Frontal cortex (tissue), 4 donors: ENCODE measurements around the gene ARHGAP24. TPM values are rescaled to one million over a fixed set of nuclear protein-coding genes. Genes with fewer than 3 reads are reported as not detected.
A peak's percentile ranks its signal among the peaks of the same experiment; 100 is the strongest.
"Not testable (repeated sequence)": the region's sequence is repeated elsewhere in the genome, so short reads cannot be mapped to it uniquely, and the experiment has no call there.

ENCODE experiments used
- DNase-seq, 2 donors: peaks; one replicate each; pipeline ENCODE4 v3.0.0; 2012; ENCODE audit warnings: low spot score in 2 of 2
- FAIRE-seq: peaks from 2 replicates; lab custom pipeline; 2012; peaks lifted over from hg19 to GRCh38; lab: Jason Lieb, UNC
- total RNA-seq: library from RNA; depleted of rRNA; stranded (reverse); fragments of >200 nt; gene quantifications from one replicate; pipeline ENCODE4 v1.2.3, GENCODE V29; 2014
- donor health status: control.
- donor health status: control.
- donor health status: control.

ARHGAP24 gene
- total RNA-seq, 1 donor from 2014 or later = 1.6 TPM

DNA sequence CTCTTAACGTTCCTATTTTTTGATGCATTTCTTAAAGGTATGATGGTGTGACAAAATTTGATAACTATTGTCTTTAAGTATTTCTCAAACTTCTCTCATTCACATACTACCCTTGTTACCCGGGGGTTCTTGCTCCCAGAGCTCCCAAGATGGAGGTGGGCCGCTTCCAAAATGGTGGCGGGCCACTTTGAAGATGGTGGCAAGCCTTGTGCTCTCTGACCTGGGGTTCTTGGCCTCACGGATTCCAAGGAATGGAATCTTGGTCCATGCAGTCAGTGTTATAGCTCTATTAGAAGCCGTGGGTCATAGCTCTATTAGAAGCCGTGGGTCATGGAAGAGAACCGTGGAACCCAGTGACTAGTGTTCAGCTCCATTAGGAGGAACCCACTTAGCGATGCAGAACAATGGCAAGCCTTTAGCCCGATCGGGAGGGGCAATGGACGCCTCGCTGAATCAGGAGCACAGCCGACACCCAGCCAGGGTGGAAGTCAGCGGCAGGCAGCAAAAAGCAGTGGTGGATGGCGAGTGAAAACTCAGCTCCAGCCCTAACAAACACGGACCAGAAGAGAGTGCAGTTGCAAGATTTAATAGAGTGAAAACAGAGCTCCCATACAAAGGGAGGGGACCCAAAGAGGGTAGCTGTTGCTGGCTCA lies 481.5 kb downstream of the ARHGAP24 start:
- FAIRE-seq (no peak), DNase-seq (no peak)

- no peak for DNase-seq
- FAIRE-seq = no peak
Measured at GRCh38 chr4:85961887-85962286, 486.9 kb downstream of the ARHGAP24 start.

DNA sequence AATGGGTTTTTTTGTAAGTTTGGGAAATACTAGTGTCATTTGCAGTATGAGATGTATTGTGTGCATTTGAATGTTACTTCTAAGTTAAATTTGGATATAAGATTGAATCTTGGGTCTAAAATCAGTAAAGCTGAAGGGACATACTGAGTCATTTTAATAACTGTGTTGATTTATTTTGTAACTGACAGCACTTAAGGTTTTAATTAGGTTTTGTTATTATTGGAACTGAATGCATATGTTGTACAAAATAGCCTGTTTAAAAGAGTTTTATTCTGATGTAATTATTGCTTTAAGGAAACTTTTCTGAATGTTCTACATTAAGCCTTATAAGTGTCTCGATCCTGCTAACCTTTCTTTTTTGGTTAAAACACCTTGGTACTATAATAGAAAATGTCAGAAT lies 488.3 kb downstream of the ARHGAP24 start:
- DNase-seq = no peak
- FAIRE-seq = no peak

- DNase-seq = no peak
- FAIRE-seq = no peak
Measured at GRCh38 chr4:85964298-85964697, 489.3 kb downstream of the ARHGAP24 start.

DNA sequence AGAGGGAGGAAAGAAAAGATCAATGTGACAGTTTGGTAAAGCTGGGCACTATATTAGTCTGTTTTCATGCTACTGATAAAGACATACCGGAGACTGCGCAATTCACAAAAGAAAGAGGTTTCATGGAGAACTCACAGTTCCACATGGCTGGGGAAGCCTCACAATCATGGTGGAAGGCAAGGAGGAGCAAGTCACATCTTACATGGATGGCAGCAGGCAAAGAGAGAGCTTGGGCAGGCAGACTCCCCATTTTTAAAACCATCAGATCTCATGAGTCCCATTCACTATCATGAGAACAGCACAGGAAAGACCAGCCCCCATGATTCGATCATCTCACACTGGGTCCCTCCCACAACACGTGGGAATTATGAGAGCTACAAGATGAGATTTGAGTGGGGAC lies 490.1 kb downstream of the ARHGAP24 start:
- not testable (repeated sequence) for DNase-seq

GRCh38 chr4:85965529-85965928 lies 490.6 kb downstream of the ARHGAP24 start:
- FAIRE-seq = no peak
- no peak for DNase-seq

More for the DNA sequence above, 490.1 kb downstream of the ARHGAP24 start:
- not testable (repeated sequence) for FAIRE-seq

- FAIRE-seq (no peak), DNase-seq (no peak)
Measured at GRCh38 chr4:85966373-85966772, 491.4 kb downstream of the ARHGAP24 start.

- no peak for FAIRE-seq
- no peak for DNase-seq
Measured at GRCh38 chr4:85967872-85968271, 492.9 kb downstream of the ARHGAP24 start.

DNA sequence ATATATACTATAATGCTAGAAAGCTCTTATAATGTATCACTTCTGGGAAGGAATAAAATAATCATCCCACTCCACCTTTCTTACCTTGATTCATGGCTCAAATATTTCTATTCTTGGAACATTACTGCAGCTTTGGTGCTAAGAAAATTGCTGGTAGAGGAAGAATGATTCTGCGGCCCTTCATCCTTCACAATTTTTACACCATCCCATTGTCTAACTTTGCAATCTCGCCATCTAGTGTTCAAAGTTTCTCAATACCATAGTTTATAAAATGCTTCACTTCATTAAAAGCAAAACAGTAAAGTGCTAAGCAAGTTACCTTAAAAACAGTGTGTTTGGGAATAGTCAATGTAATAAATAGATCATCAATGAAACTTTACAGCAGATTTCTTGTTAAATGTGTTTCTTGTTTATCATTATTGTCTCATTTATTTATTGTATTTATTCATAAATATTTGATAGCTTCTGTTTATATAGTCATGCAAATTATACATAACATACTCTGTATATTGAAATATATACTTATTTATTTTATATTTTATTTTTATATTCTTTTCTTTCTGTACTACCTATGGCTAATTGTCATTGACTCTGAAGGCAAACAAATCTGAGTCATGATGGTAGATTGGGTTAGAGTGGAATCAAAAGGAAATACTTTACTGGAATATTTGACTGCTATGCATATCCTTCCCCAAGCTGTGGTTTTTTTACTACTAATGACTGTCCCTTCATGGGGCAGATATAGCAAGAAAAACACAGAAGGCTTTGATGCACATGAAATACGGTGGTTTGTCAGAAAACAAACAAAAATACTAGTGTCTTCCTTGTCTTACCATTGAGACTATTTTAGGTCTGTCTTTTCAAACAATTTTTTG lies 494.2 kb downstream of the ARHGAP24 start:
- FAIRE-seq = peak; percentile 93

DNA sequence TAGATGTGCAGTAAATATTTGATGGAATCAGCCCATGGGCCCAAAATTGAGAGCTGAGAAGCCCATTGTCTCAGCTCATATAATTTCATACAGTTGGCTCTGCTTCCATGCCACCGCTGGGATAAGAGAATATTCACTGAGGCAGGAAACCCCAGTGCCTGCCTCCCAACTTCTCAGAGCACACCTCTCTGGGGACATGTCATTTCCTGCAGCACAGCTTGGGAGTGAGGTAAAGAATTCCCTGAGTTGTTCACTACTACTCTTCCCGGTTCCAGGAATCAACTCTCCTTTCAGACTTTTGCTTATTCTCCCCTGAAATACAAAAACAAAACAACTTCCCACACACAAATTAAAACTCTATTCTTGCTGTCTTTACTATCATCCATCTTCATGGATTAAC lies 495.6 kb downstream of the ARHGAP24 start:
- FAIRE-seq = no peak
- DNase-seq = no peak

More for the DNA sequence above, 494.2 kb downstream of the ARHGAP24 start:
- DNase-seq = peak; percentile 14 to 33

GRCh38 chr4:85979276-85979675 lies 504.3 kb downstream of the ARHGAP24 start:
- FAIRE-seq (no peak), DNase-seq (no peak)

- FAIRE-seq = no peak
- no peak for DNase-seq
Measured at GRCh38 chr4:85986266-85986665, 511.3 kb downstream of the ARHGAP24 start.

- DNase-seq (no peak), FAIRE-seq (no peak)
Measured at GRCh38 chr4:85993641-85994040, 518.7 kb downstream of the ARHGAP24 start.

DNA sequence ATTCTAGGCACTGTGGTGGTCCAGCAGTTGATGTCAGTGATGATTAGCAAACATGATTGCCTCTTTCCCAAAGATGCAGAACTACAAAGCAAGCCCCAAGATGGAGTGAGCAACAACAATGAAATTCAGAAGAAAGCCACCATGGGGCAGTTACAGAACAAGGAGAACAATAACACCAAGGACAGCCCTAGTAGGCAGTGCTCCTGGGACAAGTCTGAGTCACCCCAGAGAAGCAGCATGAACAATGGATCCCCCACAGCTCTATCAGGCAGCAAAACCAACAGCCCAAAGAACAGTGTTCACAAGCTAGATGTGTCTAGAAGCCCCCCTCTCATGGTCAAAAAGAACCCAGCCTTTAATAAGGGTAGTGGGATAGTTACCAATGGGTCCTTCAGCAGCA lies 519.6 kb downstream of the ARHGAP24 start:
- no peak for DNase-seq
- no peak for FAIRE-seq

- DNase-seq (no peak), FAIRE-seq (no peak)
Measured at GRCh38 chr4:85995361-85995760, 520.4 kb downstream of the ARHGAP24 start.

GRCh38 chr4:86001591-86001990 lies 526.6 kb downstream of the ARHGAP24 start:
- FAIRE-seq (no peak), DNase-seq (no peak)

DNA sequence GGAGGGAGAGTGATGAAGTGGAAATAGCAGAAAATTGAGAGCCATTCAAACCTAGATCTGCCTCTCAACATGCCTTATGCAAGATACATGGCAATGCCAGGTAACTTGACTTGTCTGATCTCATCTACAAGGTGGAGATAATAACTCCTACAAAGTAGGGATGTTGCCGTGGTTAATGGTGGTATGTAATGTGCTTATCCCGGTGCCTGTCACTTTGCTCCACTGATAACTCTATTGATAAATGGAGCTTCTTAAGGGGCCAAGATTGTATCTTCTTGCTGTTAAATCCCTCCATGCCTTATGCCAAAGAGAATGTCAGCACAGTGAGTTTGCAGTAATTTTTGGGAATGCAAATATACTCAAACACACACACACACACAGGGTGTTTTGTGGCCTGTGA lies 529.1 kb downstream of the ARHGAP24 start:
- FAIRE-seq = no peak
- no peak for DNase-seq

DNA sequence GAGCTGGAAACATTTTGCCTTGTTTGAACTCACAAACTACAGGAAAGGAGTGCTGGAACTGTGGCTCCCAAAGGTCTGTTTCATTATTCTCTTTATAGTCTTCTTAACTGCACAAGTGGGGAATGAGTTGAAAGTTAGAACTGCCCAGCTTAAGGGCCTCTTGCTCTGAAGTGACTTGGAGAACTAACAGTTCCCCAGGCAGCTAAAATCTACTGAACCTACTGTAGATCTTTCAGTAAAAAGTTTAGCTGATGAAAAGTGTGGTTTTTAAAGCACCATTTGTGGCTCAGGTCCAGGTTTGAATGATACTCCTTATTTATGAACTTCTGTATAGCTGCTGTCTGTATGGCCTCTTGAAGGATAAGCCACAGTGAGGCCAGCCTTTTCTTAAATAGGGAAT lies 531.1 kb downstream of the ARHGAP24 start:
- FAIRE-seq (no peak), DNase-seq (no peak)

DNA sequence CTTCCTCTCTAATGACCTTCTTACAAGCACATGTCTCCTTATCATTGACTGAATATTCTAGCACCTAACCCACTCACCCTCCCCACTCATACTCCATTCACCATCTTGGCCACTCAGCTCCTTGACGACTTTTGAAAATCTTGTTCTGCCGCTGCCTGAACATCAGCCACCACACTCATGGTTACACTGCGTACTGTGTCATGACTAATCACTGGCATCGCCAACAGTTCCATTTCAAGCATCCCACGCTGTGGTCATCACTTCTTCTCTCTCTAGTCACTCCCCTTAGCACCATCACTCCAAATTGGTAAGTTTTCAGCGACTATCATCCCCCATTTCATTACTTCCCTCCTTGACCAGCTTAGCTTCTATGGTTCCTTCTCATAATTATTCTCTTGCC lies 532.1 kb downstream of the ARHGAP24 start:
- no peak for DNase-seq
- FAIRE-seq = no peak

DNA sequence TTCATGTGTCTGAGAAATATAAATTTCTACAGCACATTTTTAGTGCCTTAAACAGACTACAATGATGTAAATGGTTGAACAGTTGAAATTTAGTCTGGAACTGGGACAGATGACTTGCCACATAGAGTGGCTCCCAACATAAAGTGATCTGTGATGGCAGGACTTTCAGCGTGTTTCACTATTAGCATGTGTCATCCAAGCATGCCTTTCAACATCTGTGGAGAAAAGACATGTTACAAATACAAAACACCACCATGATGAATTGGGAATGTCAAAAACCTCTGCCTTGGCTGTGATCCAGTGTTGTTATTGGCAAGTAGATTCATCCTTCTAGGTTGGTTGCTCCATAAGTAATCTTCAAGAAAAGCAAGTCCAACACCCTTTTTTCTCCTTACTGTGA lies 536.2 kb downstream of the ARHGAP24 start:
- FAIRE-seq = no peak

DNA sequence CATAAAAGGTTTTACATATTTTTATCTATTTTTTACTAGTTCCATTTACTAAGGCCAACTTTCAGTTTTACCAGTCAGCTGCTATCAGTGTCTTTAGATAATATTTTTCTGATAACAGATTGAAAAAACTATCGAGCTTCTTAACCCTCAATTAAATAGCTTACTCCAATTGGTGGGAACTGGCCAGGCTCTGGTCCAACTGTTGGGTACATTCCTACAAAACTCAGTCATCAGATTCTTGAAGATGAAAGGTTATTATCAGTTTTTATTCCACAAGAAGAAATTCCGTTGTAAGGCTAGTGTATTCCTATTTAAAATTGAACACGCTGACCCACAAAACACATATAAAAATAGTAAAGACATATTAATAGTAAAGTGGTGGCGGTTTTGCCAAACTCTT lies 538.7 kb downstream of the ARHGAP24 start:
- no peak for FAIRE-seq
- DNase-seq = no peak

More for the DNA sequence above, 536.2 kb downstream of the ARHGAP24 start:
- no peak for DNase-seq
